AG04450 (cell line): ENCODE data around the gene RABGGTA. TPM values are rescaled to one million over a fixed set of nuclear protein-coding genes. Genes with fewer than 3 reads are reported as not detected.

Source experiments
- CTCF ChIA-PET: fragments of 300-600, 350-600 bp; formaldehyde crosslinking; extraction: SDS; loops from one replicate; lab custom pipeline; 2022; ENCODE audit warnings: antibody characterized with exemption, inconsistent platforms; lab: Charles Lee
- POLR2A ChIA-PET: fragments of 350-600 bp; formaldehyde crosslinking; extraction: SDS; loops from one replicate; lab custom pipeline; 2021; ENCODE audit warnings: antibody characterized with exemption, inconsistent platforms; lab: Yijun Ruan, JAX
- DNase-seq: peaks from one replicate; pipeline ENCODE4 v3.0.0-alpha.2; 2011; ENCODE audit warnings: low read depth, low spot score
- H3K27ac ChIP-seq: one replicate; pipeline ENCODE4 v1.5.1; 2012; ENCODE audit warnings: low read depth, low read length, control low read depth
- H3K27me3 ChIP-seq: one replicate; pipeline ENCODE4 v1.6.0; 2012; ENCODE audit warnings: low read length; ENCODE audit not compliant: control insufficient read depth, insufficient read depth
- H3K4me3 ChIP-seq: 2 replicates; pipeline ENCODE4 v1.5.1; 2011; ENCODE audit warnings: mild to moderate bottlenecking, low read depth, low read length, control low read depth
- H3K9me3 ChIP-seq: 2 replicates; pipeline ENCODE4 v1.5.1; 2012; ENCODE audit warnings: low read length; ENCODE audit not compliant: control insufficient read depth, insufficient read depth
- polyA plus RNA-seq: library from polyadenylated mRNA; depleted of rRNA; stranded (reverse); fragments of >200 nt; gene quantifications from 2 replicates; pipeline ENCODE4 v1.2.3, GENCODE V29; 2011
- TF ChIP-seq, protein P1 (sequence below): IDR thresholded peaks from 2 replicates; pipeline ENCODE4 v1.5.1; 2011; ENCODE audit warnings: low read depth, low read length, control low read depth, inconsistent platforms

The RABGGTA gene
- polyA plus RNA-seq, 1 experiment = 17.9 TPM

DNA sequence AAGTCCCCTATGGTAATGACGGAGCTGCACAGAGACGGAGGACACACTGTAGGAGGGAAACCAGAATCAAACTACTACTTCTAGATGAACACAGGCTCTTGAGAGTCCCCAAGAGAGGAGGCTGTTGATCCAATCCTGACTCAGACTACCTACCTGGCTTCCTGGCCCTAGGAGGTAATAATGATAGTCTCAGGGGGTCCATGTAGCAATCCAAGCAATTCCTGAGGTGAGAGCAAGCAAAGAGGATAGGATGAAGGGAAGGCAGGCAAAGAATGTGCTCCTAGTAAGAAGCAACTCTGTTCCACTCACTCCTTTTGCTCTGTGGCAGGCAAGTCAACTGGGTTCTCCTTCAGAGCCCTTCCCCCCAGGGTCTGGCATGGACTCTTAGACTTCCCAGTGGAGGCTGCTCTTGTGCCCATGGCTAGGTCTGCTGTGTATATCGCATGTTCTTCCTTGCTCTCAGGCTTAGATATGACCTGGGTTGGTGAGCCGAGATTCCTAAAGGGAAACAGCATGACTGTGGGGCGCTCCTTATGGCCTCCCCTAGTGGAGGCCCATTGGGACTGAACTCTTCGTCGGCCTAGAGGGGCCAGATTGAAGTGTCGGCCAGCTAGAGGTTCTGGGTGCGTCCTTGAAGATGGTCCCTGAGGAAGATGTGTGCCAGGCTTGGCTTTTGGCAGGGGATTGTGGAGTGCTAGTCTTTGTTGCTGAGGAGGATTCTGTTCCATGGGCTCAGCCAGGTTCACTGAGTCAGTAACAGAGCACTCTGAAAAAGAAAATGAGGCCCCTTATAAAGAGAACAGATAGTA, 31.1 kb downstream of the RABGGTA start:
- Histone ChIP-seq H3K4me3 (no peak overlapping the region), H3K27ac (no peak overlapping the region), H3K27me3 (no peaks in the 10 kb centered on the region), H3K9me3 (no peaks in the 10 kb centered on the region)
- POLR2A ChIA-PET = no interaction called here
- TF ChIP-seq, protein P1, sequence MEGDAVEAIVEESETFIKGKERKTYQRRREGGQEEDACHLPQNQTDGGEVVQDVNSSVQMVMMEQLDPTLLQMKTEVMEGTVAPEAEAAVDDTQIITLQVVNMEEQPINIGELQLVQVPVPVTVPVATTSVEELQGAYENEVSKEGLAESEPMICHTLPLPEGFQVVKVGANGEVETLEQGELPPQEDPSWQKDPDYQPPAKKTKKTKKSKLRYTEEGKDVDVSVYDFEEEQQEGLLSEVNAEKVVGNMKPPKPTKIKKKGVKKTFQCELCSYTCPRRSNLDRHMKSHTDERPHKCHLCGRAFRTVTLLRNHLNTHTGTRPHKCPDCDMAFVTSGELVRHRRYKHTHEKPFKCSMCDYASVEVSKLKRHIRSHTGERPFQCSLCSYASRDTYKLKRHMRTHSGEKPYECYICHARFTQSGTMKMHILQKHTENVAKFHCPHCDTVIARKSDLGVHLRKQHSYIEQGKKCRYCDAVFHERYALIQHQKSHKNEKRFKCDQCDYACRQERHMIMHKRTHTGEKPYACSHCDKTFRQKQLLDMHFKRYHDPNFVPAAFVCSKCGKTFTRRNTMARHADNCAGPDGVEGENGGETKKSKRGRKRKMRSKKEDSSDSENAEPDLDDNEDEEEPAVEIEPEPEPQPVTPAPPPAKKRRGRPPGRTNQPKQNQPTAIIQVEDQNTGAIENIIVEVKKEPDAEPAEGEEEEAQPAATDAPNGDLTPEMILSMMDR = no peak
- CTCF ChIA-PET = interaction anchor here (1.0 to 5.6 kb wide), 3 partner anchors 57 to 79 kb away, joined by 4 to 84 read pairs (median 5); partner anchors contain the start of genes DHRS1, IRF9 and NOP9
- DNase-seq = no peak

DNA sequence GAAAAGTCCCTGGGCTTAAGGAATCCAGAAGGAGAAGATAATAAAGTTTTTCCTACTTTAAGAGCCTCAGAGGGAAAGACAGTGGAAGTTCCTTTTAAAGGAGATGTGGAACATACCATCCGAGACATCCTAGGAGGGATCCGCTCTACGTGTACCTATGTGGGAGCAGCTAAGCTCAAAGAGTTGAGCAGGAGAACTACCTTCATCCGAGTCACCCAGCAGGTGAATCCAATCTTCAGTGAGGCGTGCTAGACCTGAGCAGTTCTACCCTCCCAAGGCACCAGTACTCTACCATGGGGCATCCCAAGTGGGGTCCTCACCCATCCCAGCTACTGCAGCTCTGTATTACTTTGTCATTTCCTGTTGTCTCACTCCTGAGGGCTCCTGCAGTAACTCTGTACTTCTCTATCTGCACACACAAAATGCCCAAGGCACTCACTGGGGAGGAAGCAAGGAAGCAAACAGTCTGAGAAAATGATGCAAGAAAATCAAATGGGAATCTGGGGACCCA, 32.8 kb downstream of the RABGGTA start:
- ChIA-PET POLR2A (no interaction called here), CTCF (interaction anchor here (1.0 to 1.2 kb wide), 4 partner anchors 8 to 95 kb away, joined by 3 to 5 read pairs (median 4); no protein-coding TSS in a partner anchor)
- no peaks in the 10 kb centered on the region for H3K27me3 ChIP-seq
- TF ChIP-seq, protein P1 = no peak
- no peak overlapping the region for H3K27ac ChIP-seq
- H3K9me3 ChIP-seq = no peaks in the 10 kb centered on the region
- no peak overlapping the region for H3K4me3 ChIP-seq
- DNase-seq = no peak

DNA sequence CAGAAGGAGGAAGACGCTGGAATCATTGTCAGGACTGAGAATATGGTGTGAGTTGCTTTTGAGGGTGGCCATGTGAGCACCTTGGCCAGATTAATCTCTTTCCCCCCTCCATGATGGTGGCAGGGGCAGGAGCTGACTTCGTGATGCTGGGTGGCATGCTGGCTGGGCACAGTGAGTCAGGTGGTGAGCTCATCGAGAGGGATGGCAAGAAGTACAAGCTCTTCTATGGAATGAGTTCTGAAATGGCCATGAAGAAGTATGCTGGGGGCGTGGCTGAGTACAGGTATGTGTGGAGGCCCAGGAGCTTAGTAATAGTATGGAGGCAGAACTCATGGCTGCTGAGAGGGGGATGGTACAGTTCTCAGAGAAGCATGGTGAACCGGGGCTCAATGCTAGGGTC, 33.3 kb downstream of the RABGGTA start:
- ChIA-PET CTCF (interaction anchor here (1.0 to 1.2 kb wide), 4 partner anchors 8 to 95 kb away, joined by 3 to 5 read pairs (median 4); no protein-coding TSS in a partner anchor), POLR2A (no interaction called here)
- TF ChIP-seq, protein P1 = no peak
- Histone ChIP-seq H3K27ac (no peak overlapping the region), H3K4me3 (no peak overlapping the region), H3K9me3 (no peaks in the 10 kb centered on the region), H3K27me3 (no peaks in the 10 kb centered on the region)
- DNase-seq = no peak

DNA sequence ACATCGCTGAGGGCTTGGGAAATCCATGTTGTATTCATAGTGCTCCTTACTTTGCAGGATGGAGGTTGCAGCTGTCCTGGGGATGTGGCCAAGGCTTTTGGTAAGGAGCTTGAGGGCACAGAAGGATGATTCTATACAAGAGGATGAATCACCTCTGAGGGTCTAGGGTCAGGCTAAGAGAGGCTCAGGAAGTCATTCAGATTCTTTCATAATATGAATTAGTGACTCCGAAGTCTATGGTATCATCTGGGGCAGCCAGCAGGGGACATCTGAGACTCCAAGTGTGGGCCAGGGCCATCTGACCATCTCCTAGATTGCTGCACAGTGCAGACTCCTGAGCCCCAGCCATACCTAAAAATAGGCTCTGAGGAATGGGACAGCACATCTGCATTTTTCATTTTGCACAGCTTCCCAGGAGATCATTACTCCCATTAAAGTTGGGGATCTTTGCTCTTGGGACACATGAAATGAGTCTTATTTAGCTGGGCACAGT, 33.9 kb downstream of the RABGGTA start:
- TF ChIP-seq, protein P1 = no peak
- Histone ChIP-seq H3K27me3 (no peaks in the 10 kb centered on the region), H3K4me3 (no peak overlapping the region), H3K27ac (no peak overlapping the region), H3K9me3 (no peaks in the 10 kb centered on the region)
- CTCF ChIA-PET = interaction anchor here (1.0 kb wide), 1 partner anchor 9 kb away, joined by 5 read pairs; no protein-coding TSS in a partner anchor
- POLR2A ChIA-PET = no interaction called here
- no peak for DNase-seq
